ENCODE results near the gene MIS12.
A peak's percentile ranks its signal among the peaks of the same experiment; 100 is the strongest.

Gene MIS12

DNA sequence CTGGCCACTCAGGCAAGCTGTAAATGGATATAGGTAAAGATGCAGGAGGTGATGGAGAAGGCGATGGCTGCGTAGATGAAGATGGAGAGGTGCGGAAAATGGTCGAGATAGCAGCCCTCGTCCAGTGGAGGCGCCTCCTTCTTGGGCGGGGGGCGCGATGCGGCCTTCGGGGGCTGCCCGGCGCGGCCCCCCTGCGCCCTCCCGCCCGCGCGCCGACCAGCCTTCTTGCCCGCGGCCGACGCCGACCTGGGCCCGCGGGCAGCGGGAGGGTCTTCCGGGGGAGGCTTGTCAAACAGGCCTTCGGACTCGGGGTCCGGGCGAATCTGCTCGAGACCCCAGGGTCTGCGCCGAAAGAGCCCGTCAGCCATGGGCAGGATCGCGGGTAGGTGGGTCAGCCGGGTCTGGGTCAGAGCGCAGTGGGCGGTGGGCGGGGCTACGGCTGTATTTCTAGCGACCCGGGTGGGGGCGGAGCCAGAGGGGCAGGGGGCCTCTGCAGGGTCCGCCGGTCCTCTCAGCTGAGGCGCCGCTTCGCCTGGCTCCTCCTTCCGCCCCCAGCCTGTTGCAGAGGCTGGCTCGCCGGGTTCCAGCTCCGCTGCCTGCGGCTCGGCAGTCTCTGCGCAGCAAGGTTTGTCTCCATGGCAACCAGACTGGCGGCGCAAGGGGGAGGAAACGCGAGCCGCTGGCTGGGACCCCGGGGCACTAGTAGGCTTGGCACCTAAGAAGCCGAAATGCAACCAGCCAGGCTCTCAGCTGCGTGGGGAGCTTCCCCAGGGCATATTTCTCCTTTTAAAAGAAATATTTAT, 14.4 kb downstream of the MIS12 start:
- peak; percentile 100 for DNase-seq

DNA sequence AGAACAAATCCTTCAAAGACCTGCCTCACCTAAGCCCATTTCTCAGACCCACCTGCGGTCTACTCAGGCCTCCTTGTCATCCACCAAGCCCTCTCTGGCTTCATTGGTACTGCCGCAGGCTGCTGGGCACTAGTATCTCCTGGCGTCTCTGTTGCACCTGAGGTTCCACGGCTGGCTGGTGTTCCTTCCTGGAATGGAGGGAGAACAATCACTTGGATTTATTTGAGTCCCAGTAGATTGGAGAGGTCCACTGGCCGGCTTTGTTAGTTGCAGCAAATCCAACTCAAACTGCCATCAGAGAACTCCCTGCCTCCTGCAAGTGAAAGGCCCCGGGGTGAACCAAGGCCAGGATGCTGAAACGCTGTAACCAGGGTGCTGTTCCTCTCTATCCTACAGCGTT, 15.3 kb downstream of the MIS12 start:
- DNase-seq: no peak

DNA sequence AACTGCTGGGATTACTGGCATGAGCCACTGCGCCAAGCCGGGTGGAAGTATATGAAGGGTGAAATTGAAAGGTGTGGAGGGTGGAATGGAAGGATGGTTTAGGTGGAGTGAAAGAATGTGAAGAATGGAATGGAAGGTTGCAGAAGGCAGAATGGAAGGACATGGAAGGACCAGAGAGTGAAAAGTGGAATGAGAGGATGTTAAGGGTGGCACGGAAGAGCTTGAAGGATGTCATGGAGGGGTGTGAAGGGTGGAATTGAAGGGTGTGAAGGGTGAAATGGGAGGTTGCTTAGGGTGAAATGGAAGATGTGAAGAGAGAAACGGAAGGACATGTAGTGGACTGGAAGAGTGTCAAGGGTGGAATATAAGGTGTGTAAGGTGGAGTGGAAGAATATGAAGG, 16.2 kb downstream of the MIS12 start:
- DNase-seq: no peak

DNA sequence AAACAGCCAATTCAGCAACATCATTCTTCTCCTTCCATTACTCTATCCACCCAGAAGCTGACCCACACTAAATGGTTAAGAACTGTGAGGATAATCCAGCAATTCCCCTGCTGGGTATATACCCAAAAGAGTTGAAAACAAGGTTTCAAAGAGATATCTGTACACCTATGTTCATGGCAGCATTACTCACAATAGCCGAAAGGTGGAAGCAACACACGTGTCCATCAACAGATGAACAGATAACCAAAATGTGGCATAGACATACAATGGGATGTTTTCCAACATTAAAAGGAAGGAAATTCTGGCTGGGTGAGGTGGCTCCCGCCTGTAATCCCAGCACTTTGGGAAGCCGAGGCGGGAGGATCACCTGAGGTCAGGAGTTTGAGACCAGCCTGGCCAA, 19.9 kb downstream of the MIS12 start:
- DNase-seq: no peak

DNA sequence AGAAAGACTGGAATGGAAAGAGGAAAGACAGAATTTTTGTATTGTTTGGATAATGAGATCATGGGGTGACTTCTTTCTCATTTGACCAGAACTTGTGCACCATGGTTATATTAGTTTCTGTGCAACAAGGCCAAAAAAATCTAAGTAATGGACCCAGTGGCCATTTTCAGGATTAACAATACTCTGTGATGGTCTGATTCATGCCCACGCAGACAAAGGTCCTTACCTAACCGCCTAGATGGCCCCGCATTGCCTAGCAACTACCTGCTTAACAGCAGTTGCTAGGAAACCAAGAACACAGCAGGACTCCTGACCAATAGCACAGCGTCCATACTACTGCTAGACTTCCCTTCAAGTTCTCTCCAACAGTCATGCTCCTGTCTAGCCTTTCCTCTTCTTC, 22.4 kb downstream of the MIS12 start:
- peak; percentile 79 for DNase-seq

DNA sequence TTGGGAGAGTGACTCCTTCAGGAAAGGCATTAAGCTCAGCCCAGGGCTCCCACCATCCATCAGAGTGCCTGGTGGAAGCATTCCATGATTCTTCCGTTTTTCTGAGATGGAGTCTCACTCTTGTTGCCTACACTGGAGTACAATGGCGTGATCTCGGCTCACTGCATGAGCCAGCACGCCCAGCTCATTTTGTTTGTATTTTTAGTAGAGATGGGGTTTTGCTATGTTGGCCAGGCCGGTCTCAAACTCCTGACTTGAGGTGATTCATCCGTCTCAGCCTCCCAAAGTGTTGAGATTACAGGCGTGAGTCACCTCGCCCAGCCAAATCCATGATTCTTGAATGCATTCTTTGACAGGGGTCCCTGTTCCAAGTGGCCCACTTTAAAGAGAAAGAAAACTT, 23.1 kb downstream of the MIS12 start:
- DNase-seq: peak; percentile 77

DNA sequence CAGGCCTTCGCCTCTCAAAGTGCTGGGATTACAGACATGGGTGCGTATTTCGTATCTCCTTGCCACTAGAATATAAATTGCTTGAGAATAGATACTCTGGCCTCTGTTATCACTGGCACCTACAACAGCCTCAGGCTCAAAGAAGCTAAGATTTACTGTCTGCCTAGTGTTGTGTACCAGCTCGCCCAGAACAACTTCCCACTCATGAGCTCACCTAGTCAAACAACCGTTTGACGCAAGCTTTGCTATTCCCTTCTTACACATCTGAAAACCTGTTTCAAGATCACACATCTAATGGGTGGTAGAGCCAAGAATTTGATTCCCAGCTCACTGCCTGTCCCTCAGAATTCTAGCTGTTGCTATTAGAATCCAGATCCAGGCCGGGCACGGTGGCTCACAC, 24.4 kb downstream of the MIS12 start:
- peak; percentile 49 for DNase-seq

DNA sequence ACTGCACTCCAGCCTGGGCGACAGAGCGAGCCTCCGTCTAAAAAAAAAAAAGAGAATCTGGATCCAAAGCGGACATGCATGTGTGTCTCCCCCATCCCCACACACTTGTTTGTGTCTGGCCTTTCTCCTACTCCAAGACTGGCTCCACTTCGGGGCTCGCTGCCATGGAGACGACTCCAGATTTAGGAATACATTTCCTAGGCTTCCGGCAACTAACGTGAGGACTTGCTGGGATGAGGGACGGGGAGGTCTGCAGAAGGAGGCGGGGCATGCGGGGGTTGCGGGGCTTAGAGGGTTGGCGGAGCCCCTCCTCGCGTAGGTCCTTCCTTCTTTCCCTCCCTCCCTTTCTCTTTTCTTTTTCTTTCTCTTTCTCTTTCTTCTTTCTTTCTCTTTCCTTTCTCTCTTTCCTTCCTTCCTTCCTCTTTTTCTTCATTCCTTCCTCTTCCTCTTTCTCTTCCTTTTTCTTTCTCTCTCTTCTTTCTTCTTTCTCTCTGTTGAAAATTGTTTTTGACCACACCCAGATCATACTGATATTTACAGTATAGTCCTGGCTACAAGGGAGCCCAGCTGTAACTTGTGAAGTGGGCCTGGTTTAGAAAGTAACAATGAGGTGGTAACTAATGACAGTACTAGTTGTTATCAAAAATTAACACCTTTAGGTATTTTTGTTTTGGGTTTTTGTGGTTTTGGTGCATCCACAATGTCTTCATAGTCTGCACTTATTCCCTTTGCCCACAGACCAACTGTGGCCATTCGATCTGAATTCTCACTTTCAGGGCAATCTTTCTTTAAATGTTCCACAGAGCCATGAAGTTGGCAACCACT, 25.2 kb downstream of the MIS12 start:
- peak; percentile 64 for DNase-seq

DNA sequence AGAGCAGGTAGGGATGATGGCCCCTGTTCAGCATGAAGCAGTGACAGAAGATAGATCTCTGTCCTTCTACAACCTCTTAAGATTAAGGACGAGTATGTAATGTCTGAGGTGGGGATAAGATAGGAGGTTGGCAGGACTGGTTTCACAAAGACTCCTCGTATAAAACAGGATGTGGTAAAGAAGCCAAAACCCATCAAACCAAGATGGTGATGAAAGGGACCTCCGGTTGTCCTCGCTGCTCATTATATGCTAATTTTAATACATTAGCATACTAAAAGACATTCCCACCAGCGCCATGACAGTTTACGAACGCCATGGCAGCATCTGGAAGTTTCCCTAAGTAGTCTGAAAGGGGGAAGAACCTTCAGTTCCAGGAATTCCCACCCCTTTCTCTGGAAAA, 27.3 kb downstream of the MIS12 start:
- no peak for DNase-seq

DNA sequence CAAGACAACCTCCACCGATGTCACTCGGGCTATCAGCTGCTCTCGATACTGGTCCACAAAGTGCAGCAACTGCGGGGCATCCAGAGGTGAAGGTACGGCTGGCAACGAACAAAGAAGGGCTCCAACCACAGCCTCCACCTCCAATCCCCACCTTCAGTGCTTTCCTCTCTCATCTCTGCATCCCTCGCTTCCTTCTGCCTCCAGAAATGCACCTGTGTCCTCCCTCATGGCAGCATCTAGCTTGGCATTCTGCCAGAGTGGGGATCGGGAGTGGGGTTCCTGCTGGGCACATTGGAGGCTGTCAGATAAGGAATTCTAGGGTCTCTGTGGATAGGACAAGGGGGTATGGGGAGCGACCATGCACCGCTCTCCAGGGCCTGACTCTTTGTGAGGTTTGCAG, 28.6 kb downstream of the MIS12 start:
- DNase-seq: no peak

DNA sequence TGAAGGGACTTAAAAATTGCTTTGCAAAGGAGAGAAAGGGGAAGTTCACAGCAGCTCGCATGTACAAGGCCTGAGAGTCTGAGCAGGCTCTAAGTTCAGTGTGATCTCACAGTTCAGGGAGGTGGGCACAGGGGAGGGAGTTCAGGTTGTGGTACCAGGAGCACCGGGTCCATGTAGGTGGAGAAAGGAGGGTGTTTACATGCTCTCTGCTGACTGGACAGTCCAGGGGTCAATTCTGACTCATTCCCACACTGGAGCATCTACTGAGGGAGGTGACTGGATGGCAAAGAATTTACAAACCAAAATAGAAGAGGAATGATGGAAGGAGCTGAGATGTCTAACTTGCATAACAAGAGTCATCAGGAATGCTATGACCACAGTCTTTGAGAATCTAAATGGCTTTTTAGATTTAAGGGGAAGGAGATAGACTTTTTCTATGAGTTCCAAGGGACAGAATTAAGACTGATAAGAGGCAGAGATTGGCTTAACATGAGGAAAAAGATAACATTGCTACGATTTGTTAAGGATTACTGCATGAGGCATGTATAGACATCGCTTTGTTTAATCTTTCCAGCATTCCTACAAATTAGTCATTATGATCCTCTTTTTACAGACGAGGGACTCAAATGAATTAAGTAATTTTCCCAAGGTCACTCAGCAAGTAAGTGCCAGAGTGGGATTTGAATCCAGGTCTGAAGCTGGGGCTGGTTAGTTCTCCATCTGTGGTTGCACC, 29.9 kb downstream of the MIS12 start:
- DNase-seq: peak; percentile 98

DNA sequence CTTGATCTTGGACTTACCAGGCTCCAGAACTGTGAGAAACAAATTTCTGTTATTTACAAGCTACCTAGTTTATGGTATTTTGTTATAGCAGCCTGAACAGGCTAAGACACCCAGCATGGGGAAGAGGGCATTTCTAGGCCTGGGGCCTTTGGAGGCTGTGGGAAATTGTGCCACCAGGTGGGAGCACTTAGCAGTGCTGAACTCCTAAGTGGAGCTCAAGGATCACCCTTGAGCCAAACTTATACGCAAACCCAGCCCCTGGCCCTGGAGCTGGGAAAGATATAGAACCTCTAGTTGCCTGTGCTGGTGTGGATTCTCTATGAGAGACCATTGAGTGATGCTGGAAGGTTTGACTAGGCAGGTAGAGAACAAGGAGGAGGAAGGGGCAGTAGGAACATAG, 36.1 kb downstream of the MIS12 start:
- DNase-seq: no peak

DNA sequence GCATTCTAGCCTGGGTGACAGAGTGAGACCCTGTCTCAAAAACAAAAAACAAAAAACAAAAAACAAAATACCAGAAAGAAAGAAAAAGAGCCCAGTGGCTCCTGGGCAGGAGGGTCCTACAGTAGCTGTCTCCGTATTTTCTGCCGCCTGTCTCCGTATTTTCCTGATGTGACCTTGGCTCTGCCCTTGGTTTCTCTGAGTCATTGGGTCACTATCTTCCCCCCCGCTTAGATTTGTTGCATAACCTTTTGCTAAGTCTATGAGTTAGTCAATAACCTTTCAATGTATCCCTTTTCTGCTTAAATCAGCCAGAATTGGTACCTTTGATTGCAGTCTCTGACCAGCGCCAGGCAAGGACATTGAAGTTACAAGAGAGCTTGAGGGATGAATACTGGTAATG, 36.9 kb downstream of the MIS12 start:
- no peak for DNase-seq

DNA sequence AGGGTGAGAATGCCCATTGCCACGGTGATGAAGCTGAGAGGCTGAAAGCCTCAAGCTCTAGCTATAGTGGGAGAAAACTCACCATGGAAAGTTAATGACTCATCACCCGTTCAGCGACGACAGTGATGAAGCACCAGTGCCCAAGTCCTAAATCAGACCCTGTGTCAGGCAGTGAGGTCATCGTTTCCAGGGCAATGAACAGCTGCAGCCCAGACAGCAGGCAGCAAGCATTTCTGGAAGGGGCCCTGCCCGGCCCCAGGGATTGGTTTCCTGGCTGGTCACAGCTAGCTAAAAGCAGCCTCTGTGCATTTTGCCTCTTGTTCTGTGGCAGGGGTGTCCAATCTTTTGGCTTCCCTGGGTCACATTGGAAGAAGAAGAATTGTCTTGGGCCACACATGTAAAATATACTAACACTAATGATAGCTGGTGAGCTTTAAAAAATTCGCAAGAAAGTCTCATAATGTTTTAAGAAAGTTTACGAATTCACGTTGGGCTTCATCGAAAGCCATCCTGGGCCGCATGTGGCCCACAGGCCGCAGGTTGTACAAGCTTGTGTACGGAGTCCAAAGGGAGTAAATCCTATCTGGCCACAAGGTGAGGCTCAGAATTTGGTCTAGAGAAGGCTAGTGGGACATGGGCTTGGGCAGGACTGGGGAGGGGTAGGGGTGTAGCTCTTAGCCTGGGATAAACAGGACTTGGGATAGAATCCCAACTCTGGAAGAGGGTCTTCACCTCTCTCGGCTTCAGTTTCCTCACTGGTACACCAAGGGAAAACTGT, 40.6 kb downstream of the MIS12 start:
- DNase-seq: peak; percentile 100

DNA sequence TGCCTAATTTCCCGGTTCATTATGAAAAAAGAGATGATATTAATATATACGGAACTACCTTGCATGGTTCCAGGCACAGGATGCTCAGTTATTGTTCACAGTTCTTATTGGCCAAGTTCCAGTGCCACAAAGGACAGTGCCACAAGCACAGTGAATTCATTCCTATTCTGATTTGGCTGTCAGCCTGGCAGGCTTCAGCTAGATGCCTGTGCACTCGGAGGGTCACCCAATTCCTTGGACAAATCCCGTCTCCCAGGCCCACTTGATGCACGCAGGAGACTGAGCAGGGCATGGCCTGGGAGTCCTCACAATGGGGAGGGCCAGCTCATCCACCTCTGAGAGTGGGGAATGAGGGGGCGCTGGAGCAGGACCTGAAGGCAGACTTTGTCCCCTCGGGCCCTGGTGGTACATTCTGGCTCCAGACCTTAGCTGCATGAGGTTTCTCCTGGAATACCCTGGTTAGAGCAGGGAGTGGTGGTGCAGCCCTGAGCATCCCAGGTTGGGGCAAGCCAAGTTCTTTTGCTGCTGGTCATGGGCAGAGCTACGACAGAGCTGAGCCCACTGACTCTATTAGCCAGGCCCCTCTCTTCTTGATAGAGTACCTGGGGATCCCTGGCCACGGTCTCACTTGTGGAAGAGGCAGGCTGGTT, 41.4 kb downstream of the MIS12 start:
- peak; percentile 53 for DNase-seq

DNA sequence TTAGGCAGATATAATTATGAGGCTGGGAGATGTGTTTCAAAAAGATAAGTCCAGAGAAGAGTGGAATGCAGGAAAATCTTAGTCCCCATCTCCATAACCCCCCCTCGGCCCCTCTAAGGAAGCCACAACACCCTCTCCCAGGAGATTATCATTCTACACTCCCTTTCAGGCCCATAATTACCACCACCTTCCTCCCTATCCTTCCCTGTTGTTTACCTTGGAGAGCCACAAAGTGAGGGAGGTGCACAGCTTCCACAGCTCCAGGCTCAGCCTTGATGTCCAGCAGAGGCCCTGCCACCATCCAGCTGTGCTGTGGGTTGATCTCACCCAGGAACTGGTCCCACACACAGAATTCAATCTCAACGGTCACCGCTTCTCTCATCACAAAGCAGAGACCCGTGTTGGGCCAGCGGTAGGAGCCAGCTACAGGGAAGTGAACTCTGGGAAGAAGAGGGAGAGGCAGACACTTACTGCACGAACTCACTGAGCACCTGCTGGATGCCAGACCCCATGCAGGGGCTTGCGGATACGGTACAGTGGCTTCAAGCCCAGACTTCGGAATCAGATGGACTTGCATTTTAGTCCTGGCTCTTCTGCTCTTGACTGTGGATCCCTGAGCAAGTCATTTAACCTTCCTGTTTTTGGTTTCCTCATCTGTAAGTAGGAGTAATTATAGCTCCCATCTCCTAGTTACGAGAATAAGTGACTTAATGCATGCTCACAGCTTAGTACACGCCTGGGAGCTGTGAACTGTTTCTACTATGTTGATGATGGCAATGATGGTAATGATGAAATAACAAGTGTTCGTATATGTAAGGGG, 44.1 kb downstream of the MIS12 start:
- no peak for DNase-seq

DNA sequence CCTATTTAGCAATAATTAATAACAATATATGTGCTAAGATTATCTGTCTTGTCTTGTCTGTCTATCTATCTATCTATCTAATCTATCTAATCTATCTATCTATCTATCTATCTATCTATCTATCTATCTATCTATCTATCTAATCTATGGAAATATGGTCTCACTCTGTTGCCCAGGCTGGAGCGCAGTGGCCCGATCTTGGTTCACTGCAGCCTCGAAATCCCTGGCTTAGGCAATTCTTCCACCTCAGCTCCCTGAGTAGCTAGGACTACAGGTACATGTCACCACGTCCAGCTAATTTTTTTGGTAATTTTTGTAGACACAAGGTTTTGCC, 44.7 kb downstream of the MIS12 start:
- DNase-seq: no peak

DNA sequence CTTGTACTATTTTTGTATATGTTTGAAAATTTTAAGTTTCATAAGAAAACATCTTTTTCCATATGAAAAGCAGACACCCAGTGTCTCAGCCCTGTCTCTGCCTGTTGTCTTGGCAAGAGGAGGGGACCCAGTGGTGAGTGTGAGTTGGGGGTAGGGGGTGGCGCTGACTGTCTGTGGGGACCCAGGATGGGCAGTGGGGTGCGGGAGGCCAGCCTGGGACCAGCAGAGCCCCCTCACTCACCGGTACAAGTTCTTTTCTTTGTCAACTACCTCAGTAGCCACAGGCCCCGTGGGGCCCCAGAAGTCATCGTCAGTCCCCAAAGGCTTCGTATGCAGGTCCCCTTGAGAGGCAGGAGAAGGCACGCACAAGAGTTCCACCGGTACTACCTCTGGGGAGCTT, 46.2 kb downstream of the MIS12 start:
- no peak for DNase-seq

DNA sequence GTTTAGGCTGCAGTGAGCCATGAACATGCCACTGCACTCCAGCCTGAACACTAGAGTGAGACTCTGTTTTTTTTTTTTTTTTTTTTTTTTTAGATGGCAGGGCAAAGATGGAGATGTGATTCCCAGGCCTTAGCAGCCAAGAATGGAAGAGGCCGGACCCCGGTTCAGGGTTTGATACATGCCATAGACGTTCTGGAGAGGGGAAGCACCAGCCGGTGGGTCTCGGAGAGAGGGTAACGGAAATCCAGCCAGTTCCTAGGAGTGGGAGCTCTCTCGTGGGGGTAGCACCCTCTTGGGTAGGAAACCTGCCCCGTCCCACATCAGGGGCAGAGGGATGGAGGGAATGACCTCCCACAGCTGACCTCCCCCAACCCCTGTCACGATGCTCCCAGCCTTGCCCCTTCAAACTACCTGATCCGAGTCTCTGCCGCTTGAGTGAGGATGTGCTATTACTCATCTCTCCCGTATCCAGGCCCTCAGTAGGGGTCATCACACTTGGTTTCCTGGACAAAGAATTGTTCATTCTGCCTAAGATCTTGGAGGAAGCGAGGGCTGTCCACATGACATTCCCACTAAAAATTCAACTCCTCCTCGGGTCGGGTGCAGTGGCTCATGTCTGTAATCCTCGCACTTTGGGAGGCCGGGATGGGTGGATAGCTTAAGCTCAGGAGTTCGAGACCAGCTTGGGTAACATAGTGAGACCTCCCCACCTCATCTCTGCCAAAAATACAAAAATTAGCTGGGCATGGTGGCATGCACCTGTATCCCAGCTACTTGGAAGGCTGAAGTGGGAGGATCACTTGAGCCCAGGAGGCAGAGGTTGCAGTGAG, 47.3 kb downstream of the MIS12 start:
- DNase-seq: no peak

DNA sequence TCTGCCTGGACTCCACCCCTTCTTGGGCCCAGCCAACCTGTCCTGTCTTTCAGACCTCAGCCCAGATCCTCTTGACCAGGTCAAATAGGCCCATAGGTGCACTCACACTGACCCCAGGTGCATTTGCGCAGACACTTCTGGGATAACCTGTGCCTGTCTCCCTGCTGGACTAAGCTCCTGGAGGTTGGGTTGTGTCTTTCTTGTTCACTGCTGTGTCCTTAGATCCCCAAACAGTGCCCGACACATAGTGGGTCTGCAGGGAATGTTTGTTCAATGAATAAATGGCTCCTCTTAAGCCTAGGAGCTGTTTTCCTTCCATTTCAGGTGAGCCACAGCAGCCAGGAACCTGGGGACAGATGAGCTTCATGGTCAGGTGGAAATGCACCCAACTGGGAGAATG, 49.1 kb downstream of the MIS12 start:
- no peak for DNase-seq

All from islet precursor cell (in vitro differentiated cells).